NCI-H69 (cell line): Measurements from ENCODE around the gene ADRA2B.
"Not testable (repeated sequence)": the region's sequence is repeated elsewhere in the genome, so short reads cannot be mapped to it uniquely, and the experiment has no call there.

Experiments
- DNase-seq: peaks from one replicate; lab custom pipeline; 2025; lab: John Stamatoyannopoulos, UW

The ADRA2B gene

GRCh38 chr2:96150007-96150640 lies 33.8 kb upstream of the ADRA2B start:
- no peak for DNase-seq

- peak; percentile 94 for DNase-seq
Measured at GRCh38 chr2:96148410-96149217, 32.2 kb upstream of the ADRA2B start.

- peak; percentile 36 for DNase-seq
Measured at GRCh38 chr2:96147593-96148201, 31.3 kb upstream of the ADRA2B start.

- DNase-seq = peak; percentile 58
Measured at GRCh38 chr2:96146881-96147592, 30.7 kb upstream of the ADRA2B start.

- no peak for DNase-seq
Measured at GRCh38 chr2:96146153-96146880, 29.9 kb upstream of the ADRA2B start.

- no peak for DNase-seq
Measured at GRCh38 chr2:96145848-96146152, 29.4 kb upstream of the ADRA2B start.

GRCh38 chr2:96145036-96145847 lies 28.9 kb upstream of the ADRA2B start, which contains the start of gene DUSP2:
TSS of gene DUSP2 (minus strand) at chr2:96145440. CDS start at chr2:96145354, 86 bp downstream.
- peak; percentile 80 for DNase-seq

GRCh38 chr2:96144481-96145035 lies 28.2 kb upstream of the ADRA2B start:
- DNase-seq = peak; percentile 70

- peak; percentile 50 for DNase-seq
Measured at GRCh38 chr2:96143848-96144480, 27.6 kb upstream of the ADRA2B start.

GRCh38 chr2:96143231-96143847 lies 27.0 kb upstream of the ADRA2B start:
- DNase-seq = no peak

GRCh38 chr2:96142217-96143113 lies 26.1 kb upstream of the ADRA2B start:
- DNase-seq = no peak

- DNase-seq = not testable (repeated sequence)
Measured at GRCh38 chr2:96141624-96141967, 25.2 kb upstream of the ADRA2B start.

GRCh38 chr2:96140941-96141623 lies 24.7 kb upstream of the ADRA2B start:
- DNase-seq = no peak

- DNase-seq = no peak
Measured at GRCh38 chr2:96139181-96139758, 22.9 kb upstream of the ADRA2B start.

- DNase-seq = peak; percentile 84
Measured at GRCh38 chr2:96138179-96139145, 22.1 kb upstream of the ADRA2B start, which contains the start of gene ASTL. TSS of gene ASTL (minus strand) at chr2:96138502. CDS start at chr2:96138436, 66 bp downstream.
